H1 (cell line): ENCODE measurements around the gene UFC1. TPM values are rescaled to one million over a fixed set of nuclear protein-coding genes. Genes with fewer than 3 reads are reported as not detected.

Experiments used
- BRCA1 ChIP-seq: IDR thresholded peaks from 2 replicates; pipeline ENCODE4 v1.6.1; 2012; ENCODE audit warnings: low read depth, low read length, improper control_type of control experiment
- EGR1 ChIP-seq: IDR thresholded peaks from 2 replicates; pipeline ENCODE4 v1.6.1; 2011; ENCODE audit warnings: low read depth, low read length, borderline replicate concordance
- EZH2 ChIP-seq: fragments of 200-600 bp; sonication (generic); IDR thresholded peaks from 2 replicates; pipeline ENCODE4 v1.7.1; 2012; ENCODE audit warnings: low read depth, mild to moderate bottlenecking, moderate library complexity, low read length, inconsistent platforms; ENCODE audit not compliant: severe bottlenecking
- POLR2A ChIP-seq, 2 experiments: IDR thresholded peaks; 1 replicate in 1 of 2; 2 replicates in 1 of 2; pipeline ENCODE4 v1.6.1; 2011; ENCODE audit warnings: low read depth in 2 of 2, low read length in 2 of 2, mild to moderate bottlenecking in 2 of 2; ENCODE audit errors: control extremely low read depth in 1 of 2
- RNF2 ChIP-seq: fragments of 200-900, 300-1000 bp; sonication (generic); IDR thresholded peaks from 2 replicates; pipeline ENCODE4 v1.7.1; 2016; ENCODE audit warnings: borderline replicate concordance, low read depth, mild to moderate bottlenecking, antibody characterized with exemption, low read length; ENCODE audit not compliant: poor library complexity, severe bottlenecking; ENCODE audit errors: missing control alignments
- polyA plus RNA-seq, 7 experiments: library from polyadenylated mRNA; depleted of rRNA in 3 of 7; stranded (reverse) in 5 of 7; unstranded in 2 of 7; fragments of >200 nt in 5 of 7; fragments of 200-250 nt in 2 of 7; gene quantifications; 1 replicate in 5 of 7; 2 replicates in 1 of 7; 4 replicates in 1 of 7; pipeline versions ENCODE4 v1.2.1 to v1.2.3, GENCODE V29; 2011 to 2013; ENCODE audit warnings: missing spikeins in 2 of 7, mixed read lengths in 2 of 7
- total RNA-seq: library from RNA; stranded (reverse); fragmentation: NEBNext Ultra II Directional; extraction: Animal tissue kit (Norgen Biotek cat#: 25700); gene quantifications from 2 replicates; pipeline ENCODE4 v1.2.1, GENCODE V29; 2021
- TF ChIP-seq, protein P1 (sequence below): IDR thresholded peaks from 2 replicates; pipeline ENCODE4 v1.6.1; 2011; ENCODE audit warnings: low read depth, mild to moderate bottlenecking, low read length; ENCODE audit not compliant: insufficient read depth
- TF ChIP-seq, protein P2 (sequence below): IDR thresholded peaks from 2 replicates; pipeline ENCODE4 v1.6.1; 2012; ENCODE audit warnings: inconsistent platforms
- TF ChIP-seq, protein P3 (sequence below): fragments of 300-600 bp; sonication (generic); IDR thresholded peaks from 2 replicates; pipeline ENCODE4 v1.7.1; 2012; ENCODE audit warnings: low read length, moderate library complexity, mild to moderate bottlenecking, inconsistent platforms; ENCODE audit not compliant: insufficient replicate concordance

UFC1 gene
- total and polyA plus RNA-seq, 2 of the 8 experiments (the other 6 are each of a cell fraction or from before 2014, with no cell fraction given): 67.8 to 102 TPM

DNA sequence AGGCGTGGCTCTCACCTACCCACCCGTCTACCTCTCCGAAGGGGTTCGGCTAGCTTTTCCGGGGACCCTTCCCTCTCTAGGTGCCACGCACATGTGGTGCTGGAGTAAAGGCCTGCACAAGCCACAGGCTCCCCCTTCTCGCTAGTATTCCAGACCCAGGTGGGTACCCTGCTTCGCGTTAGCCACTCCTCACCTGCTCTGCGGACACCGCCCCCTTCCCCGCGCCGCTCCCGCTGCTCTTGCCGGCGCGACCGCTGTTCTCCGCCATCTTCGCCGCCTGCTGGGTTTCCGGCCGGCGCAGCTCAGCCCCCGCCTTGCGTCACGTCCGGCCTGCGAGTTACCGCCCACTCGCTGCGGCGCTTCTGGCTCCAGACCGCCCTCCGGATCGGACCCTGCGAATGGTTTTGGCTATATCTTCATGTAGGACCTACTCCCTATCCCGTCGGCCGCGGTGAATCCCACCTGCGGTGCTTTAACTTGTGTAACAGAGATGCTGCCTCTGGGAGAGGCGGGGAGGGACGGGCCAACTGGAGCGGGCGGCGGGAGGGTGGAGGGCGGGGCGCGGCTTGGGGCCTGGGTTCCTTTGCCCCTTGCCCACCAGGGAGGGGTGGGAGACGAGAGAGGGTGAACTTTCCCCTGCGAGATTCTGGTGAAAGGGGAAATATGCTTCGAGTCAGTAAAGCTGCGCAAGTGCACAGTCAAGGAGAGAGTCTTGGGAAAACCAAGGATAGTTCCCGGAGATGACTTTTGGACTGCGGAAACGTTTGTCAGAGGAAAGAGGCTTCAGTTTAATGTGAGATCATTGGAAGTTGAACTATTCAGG, 35.8 kb upstream of the UFC1 start, which contains the start of the genes NIT1 and PFDN2 (continued):
- no peak for TF ChIP-seq RNF2
- TF ChIP-seq, protein P1, sequence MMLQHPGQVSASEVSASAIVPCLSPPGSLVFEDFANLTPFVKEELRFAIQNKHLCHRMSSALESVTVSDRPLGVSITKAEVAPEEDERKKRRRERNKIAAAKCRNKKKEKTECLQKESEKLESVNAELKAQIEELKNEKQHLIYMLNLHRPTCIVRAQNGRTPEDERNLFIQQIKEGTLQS: no peak
- no peak for TF ChIP-seq BRCA1
- no peak for TF ChIP-seq EZH2
- TF ChIP-seq, protein P2, sequence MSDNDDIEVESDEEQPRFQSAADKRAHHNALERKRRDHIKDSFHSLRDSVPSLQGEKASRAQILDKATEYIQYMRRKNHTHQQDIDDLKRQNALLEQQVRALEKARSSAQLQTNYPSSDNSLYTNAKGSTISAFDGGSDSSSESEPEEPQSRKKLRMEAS: peak; percentile 49; the same call in 1 of the 2 replicates
- TF ChIP-seq, protein P3, sequence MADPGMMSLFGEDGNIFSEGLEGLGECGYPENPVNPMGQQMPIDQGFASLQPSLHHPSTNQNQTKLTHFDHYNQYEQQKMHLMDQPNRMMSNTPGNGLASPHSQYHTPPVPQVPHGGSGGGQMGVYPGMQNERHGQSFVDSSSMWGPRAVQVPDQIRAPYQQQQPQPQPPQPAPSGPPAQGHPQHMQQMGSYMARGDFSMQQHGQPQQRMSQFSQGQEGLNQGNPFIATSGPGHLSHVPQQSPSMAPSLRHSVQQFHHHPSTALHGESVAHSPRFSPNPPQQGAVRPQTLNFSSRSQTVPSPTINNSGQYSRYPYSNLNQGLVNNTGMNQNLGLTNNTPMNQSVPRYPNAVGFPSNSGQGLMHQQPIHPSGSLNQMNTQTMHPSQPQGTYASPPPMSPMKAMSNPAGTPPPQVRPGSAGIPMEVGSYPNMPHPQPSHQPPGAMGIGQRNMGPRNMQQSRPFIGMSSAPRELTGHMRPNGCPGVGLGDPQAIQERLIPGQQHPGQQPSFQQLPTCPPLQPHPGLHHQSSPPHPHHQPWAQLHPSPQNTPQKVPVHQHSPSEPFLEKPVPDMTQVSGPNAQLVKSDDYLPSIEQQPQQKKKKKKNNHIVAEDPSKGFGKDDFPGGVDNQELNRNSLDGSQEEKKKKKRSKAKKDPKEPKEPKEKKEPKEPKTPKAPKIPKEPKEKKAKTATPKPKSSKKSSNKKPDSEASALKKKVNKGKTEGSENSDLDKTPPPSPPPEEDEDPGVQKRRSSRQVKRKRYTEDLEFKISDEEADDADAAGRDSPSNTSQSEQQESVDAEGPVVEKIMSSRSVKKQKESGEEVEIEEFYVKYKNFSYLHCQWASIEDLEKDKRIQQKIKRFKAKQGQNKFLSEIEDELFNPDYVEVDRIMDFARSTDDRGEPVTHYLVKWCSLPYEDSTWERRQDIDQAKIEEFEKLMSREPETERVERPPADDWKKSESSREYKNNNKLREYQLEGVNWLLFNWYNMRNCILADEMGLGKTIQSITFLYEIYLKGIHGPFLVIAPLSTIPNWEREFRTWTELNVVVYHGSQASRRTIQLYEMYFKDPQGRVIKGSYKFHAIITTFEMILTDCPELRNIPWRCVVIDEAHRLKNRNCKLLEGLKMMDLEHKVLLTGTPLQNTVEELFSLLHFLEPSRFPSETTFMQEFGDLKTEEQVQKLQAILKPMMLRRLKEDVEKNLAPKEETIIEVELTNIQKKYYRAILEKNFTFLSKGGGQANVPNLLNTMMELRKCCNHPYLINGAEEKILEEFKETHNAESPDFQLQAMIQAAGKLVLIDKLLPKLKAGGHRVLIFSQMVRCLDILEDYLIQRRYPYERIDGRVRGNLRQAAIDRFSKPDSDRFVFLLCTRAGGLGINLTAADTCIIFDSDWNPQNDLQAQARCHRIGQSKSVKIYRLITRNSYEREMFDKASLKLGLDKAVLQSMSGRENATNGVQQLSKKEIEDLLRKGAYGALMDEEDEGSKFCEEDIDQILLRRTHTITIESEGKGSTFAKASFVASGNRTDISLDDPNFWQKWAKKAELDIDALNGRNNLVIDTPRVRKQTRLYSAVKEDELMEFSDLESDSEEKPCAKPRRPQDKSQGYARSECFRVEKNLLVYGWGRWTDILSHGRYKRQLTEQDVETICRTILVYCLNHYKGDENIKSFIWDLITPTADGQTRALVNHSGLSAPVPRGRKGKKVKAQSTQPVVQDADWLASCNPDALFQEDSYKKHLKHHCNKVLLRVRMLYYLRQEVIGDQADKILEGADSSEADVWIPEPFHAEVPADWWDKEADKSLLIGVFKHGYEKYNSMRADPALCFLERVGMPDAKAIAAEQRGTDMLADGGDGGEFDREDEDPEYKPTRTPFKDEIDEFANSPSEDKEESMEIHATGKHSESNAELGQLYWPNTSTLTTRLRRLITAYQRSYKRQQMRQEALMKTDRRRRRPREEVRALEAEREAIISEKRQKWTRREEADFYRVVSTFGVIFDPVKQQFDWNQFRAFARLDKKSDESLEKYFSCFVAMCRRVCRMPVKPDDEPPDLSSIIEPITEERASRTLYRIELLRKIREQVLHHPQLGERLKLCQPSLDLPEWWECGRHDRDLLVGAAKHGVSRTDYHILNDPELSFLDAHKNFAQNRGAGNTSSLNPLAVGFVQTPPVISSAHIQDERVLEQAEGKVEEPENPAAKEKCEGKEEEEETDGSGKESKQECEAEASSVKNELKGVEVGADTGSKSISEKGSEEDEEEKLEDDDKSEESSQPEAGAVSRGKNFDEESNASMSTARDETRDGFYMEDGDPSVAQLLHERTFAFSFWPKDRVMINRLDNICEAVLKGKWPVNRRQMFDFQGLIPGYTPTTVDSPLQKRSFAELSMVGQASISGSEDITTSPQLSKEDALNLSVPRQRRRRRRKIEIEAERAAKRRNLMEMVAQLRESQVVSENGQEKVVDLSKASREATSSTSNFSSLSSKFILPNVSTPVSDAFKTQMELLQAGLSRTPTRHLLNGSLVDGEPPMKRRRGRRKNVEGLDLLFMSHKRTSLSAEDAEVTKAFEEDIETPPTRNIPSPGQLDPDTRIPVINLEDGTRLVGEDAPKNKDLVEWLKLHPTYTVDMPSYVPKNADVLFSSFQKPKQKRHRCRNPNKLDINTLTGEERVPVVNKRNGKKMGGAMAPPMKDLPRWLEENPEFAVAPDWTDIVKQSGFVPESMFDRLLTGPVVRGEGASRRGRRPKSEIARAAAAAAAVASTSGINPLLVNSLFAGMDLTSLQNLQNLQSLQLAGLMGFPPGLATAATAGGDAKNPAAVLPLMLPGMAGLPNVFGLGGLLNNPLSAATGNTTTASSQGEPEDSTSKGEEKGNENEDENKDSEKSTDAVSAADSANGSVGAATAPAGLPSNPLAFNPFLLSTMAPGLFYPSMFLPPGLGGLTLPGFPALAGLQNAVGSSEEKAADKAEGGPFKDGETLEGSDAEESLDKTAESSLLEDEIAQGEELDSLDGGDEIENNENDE: no peak
- TF ChIP-seq EGR1: peak; percentile 85; the same call in 1 of the 2 replicates
- peak in 1 of 2 experiments; percentile 70; a peak in 2 of 3 replicates for TF ChIP-seq POLR2A (IDR thresholded peaks at IDR 0.05; ENCODE audit: control extremely low read depth in 1 of 2, low read depth in 2 of 2, low read length in 2 of 2)
